Measurements from ENCODE around the gene FCN3. TPM values are rescaled to one million over a fixed set of nuclear protein-coding genes. Genes with fewer than 3 reads are reported as not detected.

The FCN3 gene
- total RNA-seq, 2 donors from 2014 or later, result 0.26 TPM; not detected in 1

DNA sequence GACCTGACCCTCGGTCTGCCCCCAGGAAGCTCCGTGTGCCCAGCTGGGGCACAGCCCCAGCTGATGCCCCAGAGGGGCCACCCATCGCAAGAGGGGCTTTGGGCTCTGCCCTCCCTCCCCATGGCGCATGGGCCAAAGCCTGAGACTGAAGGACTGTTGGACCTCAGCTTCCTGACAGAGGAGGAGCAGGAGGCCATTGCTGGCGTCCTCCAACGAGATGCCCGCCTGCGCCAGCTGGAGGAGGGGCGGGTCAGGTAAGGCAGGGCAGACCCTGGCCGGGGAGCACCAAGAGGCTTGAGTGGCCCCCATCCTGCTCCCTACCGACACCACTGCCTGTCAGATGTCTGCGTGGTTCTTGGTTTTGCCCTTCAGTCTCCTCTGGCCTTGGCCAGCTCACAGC lies 29.4 kb downstream of the FCN3 start:
- no peak for TF ChIP-seq CTCF (conservative IDR thresholded peaks at IDR 0.05)
- peaks cover 8% of the 10 kb centered on the region for H3K27me3 ChIP-seq (ENCODE audit: control insufficient read depth, insufficient read depth, low read length, poor library complexity, severe bottlenecking)
- H3K4me1 ChIP-seq (ENCODE audit: control insufficient read depth, insufficient read depth, low read length), result no peaks in the 10 kb centered on the region
- H3K4me3 Mint-ChIP-seq, result no peak overlapping the region
- peaks cover 4% of the 10 kb centered on the region for H3K36me3 Mint-ChIP-seq (ENCODE audit: low read depth)
- DNase-seq, result peak; percentile 36
- H3K4me3 ChIP-seq (ENCODE audit: low read length), result no peak overlapping the region
- no peak overlapping the region for H3K9ac ChIP-seq (ENCODE audit: extremely low read depth, low read length, poor library complexity, severe bottlenecking)
- WGBS, 2 experiments (ENCODE audit: insufficient coverage in 1 of 2, insufficient read length in 1 of 2), result 90 to 93% methylated on average over 10 to 12 of the region's 12 CpGs
- H3K27ac ChIP-seq (ENCODE audit: low read depth, low read length), result no peak overlapping the region
- peaks cover 1% of the 10 kb centered on the region for H3K9me3 Mint-ChIP-seq
- no peaks in the 10 kb centered on the region for H3K36me3 ChIP-seq (ENCODE audit: control insufficient read depth, insufficient read depth, low read length)
- H3K27me3 Mint-ChIP-seq (ENCODE audit: insufficient read depth), result peaks cover 3% of the 10 kb centered on the region
- H3K4me1 Mint-ChIP-seq, result peaks cover 19% of the 10 kb centered on the region
- H3K27ac Mint-ChIP-seq, result no peak overlapping the region
- H3K9me3 ChIP-seq (ENCODE audit: control insufficient read depth, low read length), result no peaks in the 10 kb centered on the region

GRCh38 chr1:27343639-27344025 lies 31.0 kb downstream of the FCN3 start:
- Histone ChIP-seq H3K36me3 (ENCODE audit: control insufficient read depth, insufficient read depth, low read length) (no peaks in the 10 kb centered on the region), H3K27ac (ENCODE audit: low read depth, low read length) (no peak overlapping the region), H3K27me3 (ENCODE audit: control insufficient read depth, insufficient read depth, low read length, poor library complexity, severe bottlenecking) (no peaks in the 10 kb centered on the region), H3K9ac (ENCODE audit: extremely low read depth, low read length, poor library complexity, severe bottlenecking) (no peak overlapping the region), H3K4me1 (ENCODE audit: control insufficient read depth, insufficient read depth, low read length) (no peaks in the 10 kb centered on the region), H3K9me3 (ENCODE audit: control insufficient read depth, low read length) (no peaks in the 10 kb centered on the region), H3K4me3 (ENCODE audit: low read length) (no peak overlapping the region)
- Mint-ChIP-seq H3K27me3 (ENCODE audit: insufficient read depth) (no peaks in the 10 kb centered on the region), H3K9me3 (no peaks in the 10 kb centered on the region), H3K27ac (no peak overlapping the region), H3K36me3 (ENCODE audit: low read depth) (peaks cover 4% of the 10 kb centered on the region), H3K4me3 (no peak overlapping the region), H3K4me1 (peaks cover 27% of the 10 kb centered on the region)
- DNase-seq, result peak; percentile 33
- TF ChIP-seq CTCF (conservative IDR thresholded peaks at IDR 0.05), result no peak
- 86 to 88% methylated on average over 3 to 5 of the region's 5 CpGs for WGBS, 2 experiments (ENCODE audit: insufficient coverage in 1 of 2, insufficient read length in 1 of 2)

DNA sequence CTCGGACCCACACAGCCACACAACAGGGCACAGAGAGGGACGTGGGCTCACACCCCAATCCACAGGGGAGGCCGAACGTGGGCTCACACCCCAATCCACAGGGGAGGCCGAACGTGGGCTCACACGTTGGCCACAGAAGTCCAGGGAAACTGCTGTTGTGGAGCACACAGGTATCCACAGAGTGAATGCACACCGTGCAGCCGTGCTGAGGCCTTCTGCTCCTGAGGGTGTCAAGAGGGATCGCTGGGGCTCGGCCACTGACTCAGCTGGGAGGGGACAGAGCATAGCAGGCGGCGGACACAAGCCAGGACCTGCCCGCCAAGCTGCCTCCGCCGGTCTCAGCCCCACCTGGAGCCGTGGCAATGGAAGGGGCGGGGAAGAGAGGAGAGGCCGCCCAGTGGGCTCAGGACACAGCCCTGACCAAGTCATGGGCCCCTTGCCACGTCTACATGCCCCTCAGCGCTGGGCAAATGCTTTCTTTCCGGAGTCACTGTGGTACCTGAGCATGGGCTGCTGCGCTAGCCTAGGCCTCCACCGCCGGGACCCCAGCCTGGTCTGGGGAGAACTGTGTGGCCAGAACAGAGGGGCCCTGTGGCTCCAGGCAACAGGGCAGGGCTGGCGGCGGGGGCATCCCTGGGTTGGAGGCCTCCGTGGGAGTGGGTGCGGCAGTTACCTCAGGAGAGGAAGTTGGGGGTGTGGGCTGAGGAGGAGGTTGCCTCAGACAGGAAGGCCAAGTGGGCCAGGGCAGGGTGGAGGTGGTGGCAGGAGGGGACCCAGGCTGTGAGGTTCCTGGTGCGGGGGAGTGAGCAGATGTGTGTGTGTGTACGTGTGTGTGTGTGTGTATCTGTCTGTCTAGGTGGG lies 31.6 kb downstream of the FCN3 start:
- DNase-seq, result peak; percentile 79
- H3K9ac ChIP-seq (ENCODE audit: extremely low read depth, low read length, poor library complexity, severe bottlenecking), result no peak overlapping the region

More for the DNA sequence above, 31.6 kb downstream of the FCN3 start:
- Histone ChIP-seq H3K27ac (ENCODE audit: low read depth, low read length) (no peak overlapping the region), H3K36me3 (ENCODE audit: control insufficient read depth, insufficient read depth, low read length) (no peaks in the 10 kb centered on the region), H3K4me3 (ENCODE audit: low read length) (no peak overlapping the region), H3K9me3 (ENCODE audit: control insufficient read depth, low read length) (no peaks in the 10 kb centered on the region), H3K4me1 (ENCODE audit: control insufficient read depth, insufficient read depth, low read length) (no peaks in the 10 kb centered on the region), H3K27me3 (ENCODE audit: control insufficient read depth, insufficient read depth, low read length, poor library complexity, severe bottlenecking) (no peaks in the 10 kb centered on the region)
- no peak for TF ChIP-seq CTCF (conservative IDR thresholded peaks at IDR 0.05)
- H3K36me3 Mint-ChIP-seq (ENCODE audit: low read depth), result peaks cover 4% of the 10 kb centered on the region
- H3K9me3 Mint-ChIP-seq, result no peaks in the 10 kb centered on the region
- peaks cover 27% of the 10 kb centered on the region for H3K4me1 Mint-ChIP-seq
- H3K27me3 Mint-ChIP-seq (ENCODE audit: insufficient read depth), result no peaks in the 10 kb centered on the region
- H3K27ac Mint-ChIP-seq, result no peak overlapping the region
- 79% methylated on average over 6 to 31 of the region's 31 CpGs for WGBS, 2 experiments (ENCODE audit: insufficient coverage in 1 of 2, insufficient read length in 1 of 2)
- H3K4me3 Mint-ChIP-seq, result no peak overlapping the region

All from endodermal cell (in vitro differentiated cells).